Myocyte (in vitro differentiated cells): ENCODE data around the gene MAP1LC3B2. TPM values are rescaled to one million over a fixed set of nuclear protein-coding genes. Genes with fewer than 3 reads are reported as not detected.
"Not testable (repeated sequence)": the region's sequence is repeated elsewhere in the genome, so short reads cannot be mapped to it uniquely, and the experiment has no call there.

ENCODE experiments used
- DNase-seq: peaks from one replicate; pipeline ENCODE4 v3.0.0-alpha.2; 2012; ENCODE audit warnings: low read depth
- total RNA-seq: library from RNA; depleted of rRNA; stranded (reverse); fragments of >200 nt; gene quantifications from 2 replicates; pipeline ENCODE4 v1.2.3, GENCODE V29; 2014

The MAP1LC3B2 gene
- total RNA-seq, 1 donor from 2014 or later = 0.48 TPM

DNA sequence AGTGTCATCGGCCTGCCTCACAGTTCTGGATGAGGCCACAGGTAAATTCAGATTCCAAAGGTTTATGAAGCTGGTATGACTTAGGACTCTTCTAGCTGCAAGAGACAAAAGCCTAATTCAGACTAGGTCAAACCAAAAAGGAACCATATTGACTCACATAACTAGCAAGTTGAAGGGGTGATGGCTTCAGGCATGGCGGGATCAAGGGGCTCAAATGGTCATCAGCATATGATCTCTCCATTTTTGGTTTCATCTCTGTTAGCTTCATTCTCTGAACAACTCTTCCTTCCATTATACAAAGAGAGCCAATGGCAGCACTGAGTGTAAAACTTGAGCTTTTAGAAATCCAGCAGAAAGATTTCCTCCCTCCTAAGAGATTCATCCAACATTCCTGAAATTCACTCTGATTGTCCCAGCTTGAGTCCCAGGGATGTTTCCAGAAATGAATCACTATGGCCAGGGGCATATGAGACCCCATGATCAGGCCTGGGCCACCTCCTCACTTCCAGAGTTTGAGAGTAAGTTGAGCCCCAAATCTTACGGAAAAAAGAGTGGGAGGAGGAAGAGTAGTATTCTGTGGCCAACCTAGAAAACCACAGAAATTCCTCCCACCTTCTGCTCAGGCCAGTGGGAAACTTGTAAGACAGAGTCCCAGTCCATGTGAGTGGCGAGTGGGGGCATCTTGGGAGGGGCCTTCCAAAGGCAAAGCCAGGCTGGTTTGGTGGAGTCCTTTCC is 2.0 kb upstream of the MAP1LC3B2 start:
- peak; percentile 71 for DNase-seq

DNA sequence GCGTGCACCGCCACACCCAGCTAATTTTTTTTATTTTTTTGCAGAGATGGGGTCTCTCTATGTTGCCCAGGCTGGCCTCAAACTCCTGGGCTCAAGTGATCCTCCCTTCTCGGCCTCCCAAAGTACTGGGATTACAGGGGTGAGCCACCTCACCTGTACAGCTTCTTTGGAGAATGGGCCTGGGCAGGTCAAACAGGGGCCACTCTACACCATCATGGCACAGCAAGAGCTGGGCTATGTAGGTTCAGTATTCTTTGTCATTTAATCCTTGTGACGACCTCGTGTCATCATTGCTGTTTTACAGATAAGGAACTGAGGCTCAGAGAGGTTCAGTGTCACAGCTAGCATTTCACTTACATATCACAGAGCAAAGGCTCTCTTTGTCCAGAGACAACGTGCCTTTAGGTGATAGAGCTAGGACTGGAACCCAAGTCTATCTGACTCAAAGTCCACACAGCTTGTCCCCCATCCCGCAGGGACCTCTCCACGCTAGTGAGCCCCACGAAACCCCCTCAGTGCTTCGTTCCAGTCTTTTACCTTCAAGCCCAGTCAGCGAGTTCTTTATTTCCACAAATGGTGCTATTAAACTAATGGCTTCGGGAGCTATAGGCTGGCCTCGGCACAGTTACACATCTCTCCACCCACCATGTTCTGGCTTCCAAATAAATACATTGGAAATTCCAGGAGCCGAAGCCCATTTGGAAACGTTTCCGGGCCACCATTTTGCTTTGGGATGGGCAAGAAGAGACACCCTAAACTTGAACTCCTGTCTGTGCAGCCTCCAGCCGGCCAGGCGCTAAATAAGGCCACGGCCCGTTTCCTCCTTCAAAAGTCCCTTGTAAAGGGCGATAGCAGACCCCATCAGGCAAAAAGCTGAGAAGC is 660 bp upstream of the MAP1LC3B2 start:
- no peak for DNase-seq

DNA sequence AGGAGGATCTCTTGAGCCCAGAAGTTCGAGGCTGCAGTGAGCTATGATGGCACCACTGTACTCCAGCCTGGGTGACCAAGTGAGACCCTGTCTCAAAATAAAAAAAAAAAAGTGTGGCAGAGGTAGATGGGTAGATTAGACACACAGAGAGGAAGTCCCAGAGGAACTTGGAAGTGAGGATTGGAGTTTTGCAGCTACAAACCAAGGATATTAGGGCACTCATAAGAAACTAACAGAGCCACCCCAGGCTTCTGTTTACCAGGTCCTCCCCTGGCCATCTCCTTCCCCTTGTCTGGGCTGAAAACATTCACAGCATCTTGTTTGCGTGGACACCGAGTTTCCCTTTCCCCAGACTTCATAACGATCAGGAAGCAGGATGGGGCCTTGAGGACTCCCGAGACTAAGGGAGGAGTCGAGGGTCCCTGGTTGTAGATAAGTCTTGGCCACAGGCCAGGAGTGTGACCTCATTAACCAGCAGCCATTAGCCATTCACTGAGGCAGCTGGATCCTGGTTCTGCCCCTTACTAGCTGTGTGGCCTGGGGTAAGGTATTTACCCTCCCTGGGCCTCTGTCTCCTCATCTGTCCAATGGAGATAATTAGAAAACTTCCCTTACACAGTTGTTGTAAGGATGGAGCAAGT is 2.1 kb downstream of the MAP1LC3B2 start:
- no peak for DNase-seq

DNA sequence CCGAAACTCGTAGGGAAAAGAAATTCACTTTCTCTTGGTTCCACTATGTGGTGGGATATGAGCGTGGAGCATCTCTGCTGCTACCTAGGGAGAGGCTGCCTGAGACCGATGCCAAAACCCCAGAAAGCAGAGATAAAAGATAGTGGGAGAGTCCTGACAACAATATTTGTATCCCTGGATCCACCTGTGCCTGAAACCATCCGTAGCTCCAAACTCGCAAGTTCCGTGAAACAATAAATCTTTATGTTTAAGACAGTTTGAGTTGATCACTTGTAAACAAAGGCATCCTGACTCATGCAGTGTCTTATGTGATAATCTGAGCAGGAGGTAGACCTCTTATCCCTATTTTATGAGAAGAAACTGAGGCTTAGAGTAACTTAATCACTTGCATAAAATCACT is 2.9 kb downstream of the MAP1LC3B2 start:
- DNase-seq = no peak

DNA sequence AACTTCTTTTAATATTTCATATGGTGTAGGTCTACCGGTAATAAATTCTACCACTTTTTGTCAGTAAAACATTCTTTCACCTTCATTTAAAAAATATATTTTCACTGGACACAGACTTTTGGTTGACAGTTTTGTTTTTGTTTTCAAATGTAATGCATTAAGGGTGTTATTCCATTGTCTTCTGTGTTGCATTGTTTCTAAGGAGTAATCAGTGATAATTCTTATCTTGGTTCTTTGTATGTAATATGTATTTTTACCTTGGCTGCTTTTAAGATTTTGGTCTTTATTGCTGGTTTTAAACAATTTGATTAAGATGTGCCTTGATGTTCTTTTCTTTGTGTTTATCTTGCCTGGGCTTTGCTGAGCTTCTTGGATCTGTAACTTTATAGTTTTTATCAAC is 4.1 kb downstream of the MAP1LC3B2 start:
- no peak for DNase-seq

DNA sequence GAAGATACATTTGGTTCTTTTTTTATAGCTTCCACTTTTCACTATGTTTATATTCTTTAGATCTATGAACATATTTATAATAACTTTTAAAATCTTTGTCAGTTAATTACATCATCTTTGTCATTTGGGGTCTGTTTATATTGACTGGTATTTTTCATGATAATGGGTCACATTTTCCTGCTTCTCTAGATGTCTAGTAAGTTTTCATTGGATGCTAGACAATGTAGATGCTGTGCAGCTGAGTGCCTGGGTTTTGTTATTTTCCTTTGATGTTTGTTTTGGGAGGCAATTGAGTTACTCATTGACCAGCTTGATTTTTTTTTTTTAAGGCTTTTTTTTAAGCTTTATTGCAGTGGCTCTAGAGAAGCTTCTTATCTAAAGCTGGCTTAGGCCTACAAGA is 4.9 kb downstream of the MAP1LC3B2 start:
- DNase-seq = no peak

DNA sequence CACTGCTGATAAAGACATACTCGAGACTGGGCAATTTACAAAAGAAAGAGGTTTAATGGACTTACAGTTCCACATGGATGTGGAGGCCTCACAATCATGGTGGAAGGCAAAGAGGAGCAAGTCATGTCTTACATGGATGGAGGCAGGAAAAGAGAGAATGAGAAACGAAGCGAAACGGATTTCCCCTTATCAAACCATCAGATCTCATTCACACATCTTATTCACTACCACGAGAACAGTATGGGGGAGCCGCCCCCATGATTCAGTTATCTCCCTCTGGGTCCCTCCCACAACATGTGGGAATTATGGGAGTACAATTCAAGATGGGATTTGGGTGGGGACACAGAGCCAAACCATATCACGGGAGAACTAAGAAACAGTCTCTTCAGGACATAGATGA is 6.0 kb downstream of the MAP1LC3B2 start:
- not testable (repeated sequence) for DNase-seq

DNA sequence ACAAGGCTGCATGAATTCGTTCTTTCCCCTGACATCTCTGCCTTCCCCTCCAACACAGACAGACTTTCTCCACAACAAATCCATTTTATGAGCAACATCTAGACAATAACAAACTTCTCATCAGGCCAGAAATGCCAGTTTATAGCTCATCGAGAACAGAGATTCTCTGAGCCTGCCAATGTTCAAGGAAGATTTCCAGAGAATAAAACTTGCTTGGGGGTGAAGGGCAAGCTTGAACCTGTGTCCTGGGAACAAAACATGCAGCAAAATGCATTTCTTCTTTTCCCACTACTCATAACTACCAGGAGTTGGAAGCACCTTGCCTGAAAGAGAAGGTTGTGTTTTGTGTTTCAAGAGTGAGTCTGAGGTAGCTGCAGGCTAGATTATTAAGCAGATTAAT is 6.8 kb downstream of the MAP1LC3B2 start:
- DNase-seq = no peak

DNA sequence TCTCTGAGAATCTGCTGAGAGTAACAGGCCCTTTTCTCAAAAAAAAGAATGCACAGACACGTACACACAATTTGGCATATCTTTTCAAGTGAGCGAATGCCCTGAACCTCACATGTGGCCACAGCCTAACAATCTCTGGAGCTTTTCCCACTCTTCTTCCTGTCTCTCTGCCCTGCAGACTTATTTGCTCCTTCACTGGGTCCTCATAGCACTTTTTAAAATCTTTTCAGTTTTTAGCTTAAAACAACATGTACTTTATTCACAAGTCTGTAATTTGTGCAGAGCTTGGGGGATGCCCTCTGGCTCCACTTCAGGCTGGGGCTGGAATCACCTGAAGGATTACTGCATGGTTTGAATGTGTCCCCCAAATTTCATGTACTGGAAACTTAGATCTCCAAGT is 9.0 kb downstream of the MAP1LC3B2 start:
- DNase-seq = no peak

DNA sequence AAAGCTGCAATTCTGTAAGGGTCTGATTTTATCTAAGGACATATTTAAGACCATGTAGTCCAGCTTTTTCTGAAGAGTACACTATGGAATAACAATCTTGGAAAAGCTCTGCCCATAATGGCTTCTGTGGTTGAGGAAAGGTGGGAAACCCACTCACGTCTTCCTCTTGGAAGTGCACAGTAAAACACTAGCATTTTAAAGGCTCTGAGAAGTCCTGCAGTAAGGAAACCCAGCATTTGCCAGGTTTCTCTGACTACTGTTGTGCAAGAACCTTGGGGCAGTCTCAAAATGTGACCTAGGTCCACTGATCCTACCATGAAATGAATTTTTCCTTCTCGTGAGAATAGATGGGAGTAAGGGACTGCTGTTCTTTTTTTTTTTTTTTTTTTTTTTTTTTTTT is 11.9 kb downstream of the MAP1LC3B2 start:
- DNase-seq = no peak

DNA sequence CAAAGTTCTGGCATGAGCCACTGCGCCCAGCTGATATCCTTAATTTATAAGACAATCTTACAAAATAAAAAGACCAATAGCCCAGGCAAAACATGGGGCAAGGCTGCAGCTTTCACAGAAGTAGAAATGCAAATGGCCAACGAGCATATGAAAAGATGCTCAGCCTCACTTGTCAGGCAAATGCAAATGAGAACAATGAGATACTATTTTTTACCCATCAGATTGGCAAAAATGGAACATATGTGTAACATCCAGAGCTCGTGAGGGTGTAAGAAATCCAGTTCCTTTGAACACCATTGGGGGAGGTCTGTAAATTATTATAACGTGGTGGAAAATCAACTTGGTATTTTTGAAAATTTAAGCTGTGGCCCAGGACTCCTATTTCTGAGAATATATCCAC is 14.6 kb downstream of the MAP1LC3B2 start:
- no peak for DNase-seq

DNA sequence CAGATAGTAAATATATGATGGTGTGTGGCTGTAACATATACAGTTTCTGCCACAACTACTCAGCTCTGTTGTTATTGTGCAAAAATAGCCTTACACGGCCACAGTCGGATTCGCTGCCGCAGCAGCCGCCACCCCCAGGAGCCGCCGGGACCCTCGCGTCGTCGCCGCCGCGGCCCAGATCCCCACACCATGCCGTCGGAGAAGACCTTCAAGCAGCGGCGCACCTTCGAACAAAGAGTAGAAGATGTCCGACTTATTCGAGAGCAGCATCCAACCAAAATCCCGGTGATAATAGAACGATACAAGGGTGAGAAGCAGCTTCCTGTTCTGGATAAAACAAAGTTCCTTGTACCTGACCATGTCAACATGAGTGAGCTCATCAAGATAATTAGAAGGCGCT is 16.6 kb downstream of the MAP1LC3B2 start:
- DNase-seq = not testable (repeated sequence)

DNA sequence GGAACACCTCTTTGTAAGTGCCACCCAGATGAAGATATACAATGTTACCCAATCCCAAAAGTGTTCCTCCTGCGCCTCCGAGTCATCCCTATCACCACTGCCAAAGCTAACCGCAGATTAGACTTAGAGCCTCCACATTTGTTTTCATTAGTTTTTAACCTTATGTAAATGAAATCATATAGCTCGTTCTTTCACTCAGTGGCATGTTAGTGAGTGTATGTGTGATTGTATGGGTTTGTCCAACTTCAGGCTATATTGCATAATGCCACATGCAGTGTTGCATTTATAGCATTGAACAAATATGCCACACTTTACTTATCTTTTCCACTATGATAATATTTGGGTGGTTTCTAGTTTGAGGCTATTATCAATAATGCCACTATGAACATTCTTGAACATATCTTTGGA is 18.0 kb downstream of the MAP1LC3B2 start:
- no peak for DNase-seq

DNA sequence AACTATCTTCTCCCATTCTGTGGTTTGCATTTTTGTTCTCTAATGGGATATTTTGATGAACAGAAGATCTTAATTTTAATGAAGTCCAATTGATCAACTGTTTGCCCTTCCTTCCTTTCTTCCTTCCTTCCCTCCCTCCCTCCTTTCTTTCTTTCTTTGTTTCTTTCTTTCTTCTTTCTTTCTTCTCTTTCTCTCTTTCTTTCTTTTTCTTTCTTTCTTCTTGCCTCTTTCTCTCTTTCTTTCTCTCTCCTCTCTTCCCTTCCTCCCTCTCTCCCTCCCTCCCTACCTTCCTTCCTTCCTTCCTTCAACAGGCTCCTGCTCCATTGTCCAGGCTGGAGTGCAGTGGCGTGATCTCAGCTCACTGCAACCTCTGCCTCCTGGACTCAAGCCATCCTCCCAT is 18.9 kb downstream of the MAP1LC3B2 start:
- DNase-seq = no peak

DNA sequence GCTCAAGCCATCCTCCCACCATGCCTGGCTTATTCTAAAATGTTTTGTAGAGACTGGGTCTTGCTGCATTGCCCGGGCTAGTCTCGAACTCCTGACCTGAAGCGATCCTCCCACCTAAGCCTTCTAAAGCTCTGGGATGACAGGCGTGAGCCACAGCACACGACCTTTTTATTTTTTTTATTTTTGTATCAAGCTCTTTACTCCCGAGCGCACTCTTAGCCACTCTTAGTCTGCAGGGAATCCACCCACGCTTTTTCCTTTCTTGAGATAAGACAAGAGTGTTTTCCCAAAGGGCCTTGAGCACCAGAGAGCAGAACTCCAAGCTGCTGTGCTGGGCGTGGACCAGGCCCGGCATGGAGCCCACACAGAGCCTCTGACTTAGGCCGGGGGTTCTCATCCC is 23.4 kb downstream of the MAP1LC3B2 start:
- DNase-seq = no peak

DNA sequence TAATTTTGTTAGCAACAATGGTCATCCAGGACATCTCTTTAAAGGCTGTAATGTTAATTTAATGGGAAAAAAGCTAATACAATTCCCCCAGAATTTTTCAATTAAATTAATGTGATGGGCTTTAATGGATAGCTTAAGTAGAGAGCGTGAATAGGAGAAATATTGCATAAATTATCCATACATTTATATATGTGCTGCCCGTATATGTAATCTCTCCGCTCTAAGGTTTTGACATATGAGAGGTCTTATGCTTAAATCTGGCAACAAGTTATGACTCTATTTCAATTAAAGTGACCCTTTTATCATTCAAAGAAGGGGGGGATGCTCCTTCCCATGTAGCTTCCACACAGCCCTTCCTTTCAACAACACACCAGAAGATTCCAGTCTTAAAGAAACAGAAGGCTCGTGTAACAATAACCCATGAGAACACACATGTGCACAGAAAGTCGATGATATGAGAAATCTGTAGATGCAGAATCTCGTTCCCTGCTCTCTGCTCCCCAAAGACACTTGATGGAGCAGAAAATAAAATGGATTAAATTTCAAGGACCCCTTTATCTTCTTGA is 24.0 kb downstream of the MAP1LC3B2 start:
- no peak for DNase-seq

DNA sequence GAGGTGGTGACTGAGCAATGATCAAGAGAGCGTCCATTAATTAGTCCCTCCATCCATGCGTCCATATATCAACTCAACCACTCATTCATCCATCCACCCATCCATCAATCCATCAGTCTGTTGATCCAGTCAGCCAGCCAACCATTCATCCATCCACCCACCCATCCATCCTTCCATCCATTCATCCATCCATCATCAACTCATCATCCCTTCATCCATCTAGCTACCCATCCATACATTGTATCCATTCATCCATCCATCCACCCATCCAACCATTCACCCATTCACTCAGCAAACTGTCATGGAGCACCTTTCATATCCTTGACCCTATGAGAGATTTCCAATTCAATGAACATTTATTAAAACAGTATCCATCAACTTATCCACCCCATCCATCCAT is 28.1 kb downstream of the MAP1LC3B2 start:
- no peak for DNase-seq

DNA sequence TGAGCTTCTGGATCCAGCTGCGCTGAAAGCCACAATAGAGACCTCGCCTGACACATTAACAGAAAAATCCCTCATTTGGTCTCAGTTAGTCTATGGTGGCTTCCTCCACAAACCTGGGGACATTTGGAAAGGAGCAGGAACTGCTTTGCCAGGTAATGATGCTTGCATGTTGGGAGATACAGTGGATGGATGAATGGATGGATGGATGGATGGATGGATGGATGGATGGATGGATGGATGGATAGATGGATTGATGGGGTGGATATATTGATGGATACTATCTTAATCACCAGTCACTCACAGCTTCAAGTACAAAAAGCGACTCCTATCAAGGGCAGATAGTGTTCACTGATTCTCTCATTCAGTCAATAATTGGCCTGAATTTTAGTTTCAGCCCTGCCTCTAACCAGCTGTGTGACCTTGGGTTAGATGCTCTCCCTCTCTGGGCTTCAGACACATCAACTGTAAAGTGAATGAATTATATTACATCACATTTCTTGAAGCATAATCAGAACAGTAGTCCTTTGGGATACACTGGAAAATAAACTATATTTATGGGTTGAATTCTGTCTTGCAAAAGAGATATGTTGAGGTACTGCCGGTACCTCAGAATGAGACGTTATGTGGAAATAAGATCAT is 29.3 kb downstream of the MAP1LC3B2 start:
- DNase-seq = no peak

DNA sequence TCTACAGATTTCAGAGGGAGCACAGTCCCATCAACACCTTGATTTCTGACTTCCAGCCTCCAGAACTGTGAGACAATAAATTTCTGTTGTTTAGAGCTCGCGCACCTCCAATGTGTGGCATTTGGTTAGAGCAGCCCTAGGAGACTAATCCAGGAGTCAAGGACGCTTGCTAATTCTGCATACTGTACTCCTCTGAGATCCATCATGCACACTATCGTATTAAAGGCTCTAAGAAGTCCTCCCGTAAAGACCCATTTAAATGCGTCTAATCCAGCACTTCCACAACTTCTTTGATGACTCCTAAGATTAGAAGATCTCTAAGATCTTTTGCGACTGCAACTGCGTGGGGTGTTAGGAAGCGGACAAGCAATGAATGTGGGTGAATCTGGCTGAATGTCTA is 30.4 kb downstream of the MAP1LC3B2 start:
- DNase-seq = no peak

DNA sequence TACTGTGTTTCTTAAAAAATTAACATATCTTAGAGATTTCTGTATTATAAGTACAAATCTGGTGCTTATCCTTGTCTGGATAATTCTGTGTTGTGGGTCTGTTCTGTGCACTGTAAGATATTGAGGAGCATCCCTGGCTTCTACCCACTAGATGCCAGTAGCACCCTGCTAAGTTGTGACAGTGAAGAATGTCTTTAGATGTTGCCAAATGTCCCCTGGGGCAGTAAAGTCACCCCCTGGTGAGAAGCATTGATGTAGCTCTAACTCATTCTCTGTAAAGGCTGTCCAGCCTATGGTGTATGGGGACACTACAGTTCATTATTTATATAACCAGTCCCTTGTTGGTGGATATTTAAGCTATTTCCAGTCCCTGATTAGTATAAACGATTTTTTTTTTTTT is 31.4 kb downstream of the MAP1LC3B2 start:
- no peak for DNase-seq
